ENCODE data around the gene NELL1. TPM values are rescaled to one million over a fixed set of nuclear protein-coding genes. Genes with fewer than 3 reads are reported as not detected.

Gene NELL1
- total and polyA plus RNA-seq, 2 experiments from 2014 or later = 1.6 TPM; not detected in 1

- no peak overlapping the region for H3K27ac ChIP-seq (ENCODE audit: low read depth)
- peaks cover 3% of the 10 kb centered on the region; the same call in 1 of the 3 replicates for H3K4me1 Mint-ChIP-seq
- no peaks in the 10 kb centered on the region for H3K36me3 ChIP-seq (ENCODE audit: insufficient read depth)
- 0 out of 2 replicates have a peak, but pooled peaks cover 4% of the 10 kb centered on the region for H3K4me1 ChIP-seq (ENCODE audit: insufficient read depth)
- ATAC-seq = no peak
- no peaks in the 10 kb centered on the region for H4K20me1 ChIP-seq (replicated peaks; ENCODE audit: insufficient read depth)
- no peaks in the 10 kb centered on the region for H3K36me3 Mint-ChIP-seq (ENCODE audit: low read depth)
- no peak overlapping the region for H3K27ac Mint-ChIP-seq
- no peaks in the 10 kb centered on the region; the same call in 1 of the 2 replicates for H3K9me2 ChIP-seq (ENCODE audit: insufficient read depth)
- H3K9me3 Mint-ChIP-seq = no peaks in the 10 kb centered on the region
- H2AFZ ChIP-seq = no peak overlapping the region
- DNase-seq (ENCODE audit: low spot score) = no peak
- H3K4me3 ChIP-seq = no peak overlapping the region
- H3K4me3 Mint-ChIP-seq = no peak overlapping the region
- TF ChIP-seq CTCF (conservative IDR thresholded peaks at IDR 0.05; ENCODE audit: low read depth in 2 of 2) (no peak), ZNF331 (CRISPR knock-in tag; IDR thresholded peaks at IDR 0.05; ENCODE audit: low read depth) (no peak), ZNF462 (CRISPR knock-in tag; IDR thresholded peaks at IDR 0.05) (no peak), EZH2 (IDR thresholded peaks at IDR 0.05; ENCODE audit: low read depth, unreplicated experiment) (no peak), REST (IDR thresholded peaks at IDR 0.05; ENCODE audit: unreplicated experiment) (no peak), EZH2phosphoT487 (IDR thresholded peaks at IDR 0.05; ENCODE audit: unreplicated experiment) (no peak), STAT1 (IDR thresholded peaks at IDR 0.05; ENCODE audit: unreplicated experiment) (no peak), NANOG (IDR thresholded peaks at IDR 0.05; ENCODE audit: borderline replicate concordance) (no peak), POLR2AphosphoS5 (IDR thresholded peaks at IDR 0.05; ENCODE audit: low read depth) (no peak), CREB1 (CRISPR knock-in tag; IDR thresholded peaks at IDR 0.05; ENCODE audit: low read depth) (no peak), JUNB (IDR thresholded peaks at IDR 0.05; ENCODE audit: unreplicated experiment) (no peak), ZNF114 (CRISPR knock-in tag; IDR thresholded peaks at IDR 0.05) (no peak)
- TF ChIP-seq, protein P1, sequence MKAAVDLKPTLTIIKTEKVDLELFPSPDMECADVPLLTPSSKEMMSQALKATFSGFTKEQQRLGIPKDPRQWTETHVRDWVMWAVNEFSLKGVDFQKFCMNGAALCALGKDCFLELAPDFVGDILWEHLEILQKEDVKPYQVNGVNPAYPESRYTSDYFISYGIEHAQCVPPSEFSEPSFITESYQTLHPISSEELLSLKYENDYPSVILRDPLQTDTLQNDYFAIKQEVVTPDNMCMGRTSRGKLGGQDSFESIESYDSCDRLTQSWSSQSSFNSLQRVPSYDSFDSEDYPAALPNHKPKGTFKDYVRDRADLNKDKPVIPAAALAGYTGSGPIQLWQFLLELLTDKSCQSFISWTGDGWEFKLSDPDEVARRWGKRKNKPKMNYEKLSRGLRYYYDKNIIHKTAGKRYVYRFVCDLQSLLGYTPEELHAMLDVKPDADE (IDR thresholded peaks at IDR 0.05) = no peak
- no peaks in the 10 kb centered on the region for H3K27me3 ChIP-seq (ENCODE audit: insufficient read depth)
- H3F3A ChIP-seq (replicated peaks; ENCODE audit: low read depth) = no peaks in the 10 kb centered on the region
- H3K27me3 Mint-ChIP-seq (ENCODE audit: insufficient read depth, low read depth, poor library complexity) = no peaks in the 10 kb centered on the region
- H3K79me2 ChIP-seq (replicated peaks; ENCODE audit: insufficient read depth) = no peaks in the 10 kb centered on the region
- no peak overlapping the region for H3K4me2 ChIP-seq
Observed at GRCh38 chr11:21350613-21351012, 681.2 kb downstream of the NELL1 start.

Measured in GM23338 (cell line).